Naive thymus-derived CD4-positive, alpha-beta T cell (primary cell): Measurements from ENCODE around the gene BOLA1. TPM values are rescaled to one million over a fixed set of nuclear protein-coding genes. Genes with fewer than 3 reads are reported as not detected.
"Not testable (repeated sequence)": the region's sequence is repeated elsewhere in the genome, so short reads cannot be mapped to it uniquely, and the experiment has no call there.

Experiments used
- ATAC-seq: fragments of 150-1000 bp; cut with Tn5 transposase; 2 replicates; pipeline ENCODE4 v1.10.0; 2021; ENCODE audit warnings: mild to moderate bottlenecking, moderate library complexity
- CTCF ChIA-PET: fragments of 350-600 bp; sonication (Branson Sonifier 250); formaldehyde crosslinking; loops from one replicate; lab custom pipeline; 2021; ENCODE audit warnings: antibody characterized with exemption; lab: Charles Lee
- POLR2A ChIA-PET: fragments of 350-600 bp; sonication (Branson Sonifier 250); formaldehyde crosslinking; loops from one replicate; lab custom pipeline; 2021; ENCODE audit warnings: antibody characterized with exemption, inconsistent platforms; lab: Charles Lee
- DNase-seq, 9 donors: peaks; one replicate each; pipeline versions ENCODE4 v3.0.0 to v3.0.0-alpha.2; 2020 to 2022; ENCODE audit warnings: mixed read lengths in 1 of 9
- H3K27ac ChIP-seq: one replicate; pipeline ENCODE4 v1.7.0; 2013; ENCODE audit warnings: mild to moderate bottlenecking, low read depth, low read length, moderate library complexity
- H3K27me3 ChIP-seq, 2 donors: one replicate each; pipeline ENCODE4 v1.7.0; 2013; ENCODE audit warnings: low read length in 2 of 2, mild to moderate bottlenecking in 2 of 2, moderate library complexity in 2 of 2; ENCODE audit not compliant: control insufficient read depth in 2 of 2, insufficient read depth in 2 of 2
- H3K36me3 ChIP-seq, 3 experiments: 1 replicate in 2 of 3; 2 replicates in 1 of 3; pipeline ENCODE4 v1.7.0; 2013; ENCODE audit warnings: low read length in 3 of 3, mild to moderate bottlenecking in 3 of 3, moderate library complexity in 1 of 3; ENCODE audit not compliant: insufficient read depth in 3 of 3, control insufficient read depth in 2 of 3
- H3K4me1 ChIP-seq, 2 donors: one replicate each; pipeline ENCODE4 v1.7.0; 2013; ENCODE audit warnings: low read length in 2 of 2, mild to moderate bottlenecking in 2 of 2, moderate library complexity in 1 of 2; ENCODE audit not compliant: control insufficient read depth in 2 of 2, insufficient read depth in 2 of 2
- H3K4me3 ChIP-seq: 2 replicates; pipeline ENCODE4 v1.7.0; 2013; ENCODE audit warnings: mild to moderate bottlenecking, low read length
- H3K9me3 ChIP-seq, 3 experiments: 1 replicate in 2 of 3; 2 replicates in 1 of 3; pipeline ENCODE4 v1.7.0; 2013; ENCODE audit warnings: low read length in 3 of 3; ENCODE audit not compliant: control insufficient read depth in 2 of 3
- H3K27ac Mint-ChIP-seq, 9 donors: one replicate each; pipeline ENCODE4 v1.8.0; 2020 to 2022; ENCODE audit warnings: mixed read lengths in 9 of 9, mild to moderate bottlenecking in 8 of 9, moderate library complexity in 5 of 9, inconsistent platforms in 2 of 9
- H3K27me3 Mint-ChIP-seq, 5 donors: one replicate each; pipeline ENCODE4 v1.8.0; 2021 to 2022; ENCODE audit warnings: mixed read lengths in 5 of 5, mild to moderate bottlenecking in 1 of 5
- H3K36me3 Mint-ChIP-seq, 5 donors: one replicate each; pipeline ENCODE4 v1.8.0; 2020 to 2022; ENCODE audit warnings: mixed read lengths in 5 of 5, mild to moderate bottlenecking in 3 of 5, inconsistent platforms in 1 of 5
- H3K4me1 Mint-ChIP-seq, 7 donors: one replicate each; pipeline ENCODE4 v1.8.0; 2020 to 2022; ENCODE audit warnings: mixed read lengths in 7 of 7, mild to moderate bottlenecking in 3 of 7, inconsistent platforms in 1 of 7
- H3K4me3 Mint-ChIP-seq, 10 donors: one replicate each; pipeline ENCODE4 v1.8.0; 2020 to 2022; ENCODE audit warnings: mild to moderate bottlenecking in 10 of 10, mixed read lengths in 10 of 10, moderate library complexity in 6 of 10, inconsistent platforms in 2 of 10
- H3K9me3 Mint-ChIP-seq, 11 donors: one replicate each; pipeline ENCODE4 v1.8.0; 2020 to 2022; ENCODE audit warnings: mixed read lengths in 11 of 11, mild to moderate bottlenecking in 4 of 11, inconsistent platforms in 1 of 11, moderate library complexity in 1 of 11
- intact Hi-C, 2 donors: fragments of 100-400 bp; cut with micrococcal nuclease; formaldehyde crosslinking; loops; one replicate each; pipeline ENCODE4 v1.15.1; 2023
- polyA plus RNA-seq, 2 donors: library from polyadenylated mRNA; unstranded; fragments of 300-500 nt; fragmentation: Illumina TruSeq; gene quantifications; one replicate each; pipeline ENCODE4 v1.2.3, GENCODE V29; 2021
- total RNA-seq, 6 experiments: library from RNA in 5 of 6; stranded (reverse) in 5 of 6; gene quantifications; 1 replicate in 5 of 6; 2 replicates in 1 of 6; pipeline ENCODE4 v1.2.3 and lab custom pipeline; 2021 to 2026

The BOLA1 gene
- total RNA-seq (10 to 100 TPM in 3 of 5 experiments, 1 to 10 TPM in 2; 7.8 to 28.9 (median 18.2) TPM), polyA plus RNA-seq (10 to 100 TPM; 38.2 to 50.9 TPM), total RNA-seq (lab: John Stamatoyannopoulos, UW) (4.0 reads per million, percentile 21 among the genes with 10 or more reads in this experiment)

DNA sequence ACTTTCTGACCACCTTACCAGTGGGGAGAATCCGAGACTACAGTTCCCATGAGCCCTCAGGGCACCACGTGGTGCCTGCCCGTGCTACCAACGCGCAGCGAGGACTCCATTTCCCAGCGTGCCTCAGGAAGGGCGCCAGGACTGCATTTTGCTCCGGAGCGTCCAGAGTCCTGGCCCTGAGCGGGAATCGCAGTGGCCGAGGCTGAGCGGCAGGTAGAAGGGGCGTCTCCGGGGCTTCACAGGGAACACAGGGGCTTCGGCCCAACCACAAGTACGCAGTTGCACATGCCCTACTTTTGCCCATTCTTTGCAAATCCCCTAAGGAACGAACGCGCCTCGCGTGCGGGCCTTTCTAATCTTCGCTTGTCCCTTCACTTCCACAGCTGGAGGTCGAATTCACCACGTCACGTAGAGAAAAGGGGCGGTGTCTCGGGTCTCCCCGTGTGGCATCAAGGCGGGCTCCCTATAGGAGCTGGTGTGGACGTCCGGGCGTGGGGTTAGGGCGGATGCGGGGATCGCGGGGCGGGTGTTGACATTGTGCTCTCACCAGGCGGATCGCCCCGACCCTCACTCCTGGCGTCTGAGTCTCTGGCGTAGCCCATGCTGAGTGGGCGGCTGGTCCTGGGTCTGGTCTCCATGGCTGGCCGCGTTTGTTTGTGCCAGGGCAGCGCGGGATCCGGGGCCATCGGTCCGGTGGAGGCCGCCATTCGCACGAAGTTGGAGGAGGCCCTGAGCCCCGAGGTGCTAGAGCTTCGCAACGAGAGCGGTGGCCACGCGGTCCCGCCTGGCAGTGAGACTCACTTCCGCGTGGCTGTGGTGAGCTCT is at the start of gene BOLA1:
TSS of gene BOLA1 (plus strand) at position 109 of the 825 bp plus-strand sequence. CDS start at position 601, 492 bp downstream.
- ChIA-PET CTCF (no interaction called here), POLR2A (interaction anchor here (0.7 to 10.8 kb wide), 7 partner anchors 13 to 336 kb away, joined by 4 to 214 read pairs (median 5); partner anchors contain the start of gene SF3B4)
- ATAC-seq, result peak; percentile 99
- Histone ChIP-seq H3K27me3 (no peaks in the 10 kb centered on the region), H3K4me3 (peak within 1 kb of the TSS; percentile 91), H3K36me3 (no peaks in the 10 kb centered on the region), H3K27ac (peak within 1 kb of the TSS; percentile 85), H3K4me1 (peaks cover 0 to 6% of the 10 kb centered on the region in 2 donors), H3K9me3 (no peaks in the 10 kb centered on the region)
- intact Hi-C loops, result loop anchor here (1.0 to 10.0 kb wide), 6 partner anchors 11 to 265 kb away; partner anchors contain the start of genes SF3B4 (in 2 of the 2), SV2A (in 2 of the 2) and VPS45 (in 1 of the 2)
- peaks cover 0 to 5% (median 0%) of the 10 kb centered on the region in 11 donors for H3K9me3 Mint-ChIP-seq
- DNase-seq, result peak; percentile 59 to 83 (median 71)
- peaks cover 0 to 7% (median 4%) of the 10 kb centered on the region in 5 donors for H3K36me3 Mint-ChIP-seq
- H3K4me1 Mint-ChIP-seq, result peaks cover 11 to 27% (median 20%) of the 10 kb centered on the region in 7 donors
- H3K27me3 Mint-ChIP-seq, result no peaks in the 10 kb centered on the region
- H3K4me3 Mint-ChIP-seq, result peak within 1 kb of the TSS; percentile 85 to 97 (median 90)
- peak within 1 kb of the TSS; percentile 86 to 96 (median 93) for H3K27ac Mint-ChIP-seq

DNA sequence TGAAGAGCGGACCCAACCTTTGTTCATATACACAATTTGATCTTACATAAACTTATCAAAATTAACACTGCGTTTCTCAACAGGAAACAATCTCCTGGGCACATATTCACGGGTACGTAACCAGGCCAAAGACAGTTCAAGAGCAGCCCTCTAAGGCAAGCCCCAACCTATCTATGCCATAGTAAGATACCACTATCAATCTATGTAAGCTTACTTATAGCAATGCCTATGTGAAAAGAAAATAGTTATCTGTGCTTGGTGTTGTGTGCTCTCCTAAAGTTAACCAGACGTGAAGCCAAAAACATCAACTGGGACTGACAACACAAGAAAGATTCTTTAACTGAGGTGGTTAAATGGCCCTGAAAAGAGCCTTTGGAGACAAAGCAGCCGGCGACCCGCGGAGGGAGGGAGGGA is 49.4 kb upstream of the BOLA1 start:
- Mint-ChIP-seq H3K4me3 (peak overlapping the region; percentile 84 to 95 (median 90)), H3K27ac (peak overlapping the region; percentile 79 to 96 (median 89)), H3K27me3 (no peaks in the 10 kb centered on the region), H3K9me3 (peaks cover 0 to 15% (median 2%) of the 10 kb centered on the region in 11 donors), H3K36me3 (peaks cover 6 to 29% (median 29%) of the 10 kb centered on the region in 5 donors), H3K4me1 (peaks cover 28 to 51% (median 48%) of the 10 kb centered on the region in 7 donors)
- Histone ChIP-seq H3K36me3 (no peaks in the 10 kb centered on the region), H3K27me3 (no peaks in the 10 kb centered on the region), H3K27ac (peak overlapping the region; percentile 79), H3K4me3 (peak overlapping the region; percentile 66), H3K9me3 (no peaks in the 10 kb centered on the region), H3K4me1 (peaks cover 34 to 43% of the 10 kb centered on the region in 2 donors)
- ChIA-PET CTCF (interaction anchor here (0.9 to 1.2 kb wide), 3 partner anchors 31 to 38 kb away, joined by 3 to 5 read pairs (median 4); a partner anchor contains a TSS), POLR2A (interaction anchor here (0.6 to 7.9 kb wide), 11 partner anchors 27 to 383 kb away, joined by 3 to 547 read pairs (median 4); partner anchors contain the start of genes BOLA1, OTUD7B and SF3B4)
- ATAC-seq (no peak), DNase-seq (peak in 6 of 9 donors; percentile 7 to 34 (median 26))
- intact Hi-C loops, result no loop called here

DNA sequence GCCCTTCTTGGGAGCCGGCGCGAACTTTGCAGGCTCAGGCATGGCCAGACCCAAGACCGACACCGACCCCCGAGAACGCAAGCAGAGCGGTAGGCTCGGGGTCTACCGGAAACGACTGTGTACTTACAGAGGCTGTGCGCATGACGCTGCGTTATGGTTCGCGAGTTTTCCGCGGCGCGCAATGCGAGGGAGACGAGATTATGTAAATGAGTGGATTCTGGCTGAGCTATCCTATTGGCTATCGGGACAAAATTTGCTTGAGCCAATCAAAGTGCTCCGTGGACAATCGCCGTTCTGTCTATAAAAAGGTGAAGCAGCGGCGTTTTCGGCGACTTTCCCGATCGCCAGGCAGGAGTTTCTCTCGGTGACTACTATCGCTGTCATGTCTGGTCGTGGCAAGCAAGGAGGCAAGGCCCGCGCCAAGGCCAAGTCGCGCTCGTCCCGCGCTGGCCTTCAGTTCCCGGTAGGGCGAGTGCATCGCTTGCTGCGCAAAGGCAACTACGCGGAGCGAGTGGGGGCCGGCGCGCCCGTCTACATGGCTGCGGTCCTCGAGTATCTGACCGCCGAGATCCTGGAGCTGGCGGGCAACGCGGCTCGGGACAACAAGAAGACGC is 48.5 kb upstream of the BOLA1 start:
- H3K27ac Mint-ChIP-seq, intact Hi-C loops, H3K27ac ChIP-seq, H3K36me3 ChIP-seq, H3K9me3 ChIP-seq, CTCF ChIA-PET, H3K27me3 Mint-ChIP-seq, DNase-seq, H3K27me3 ChIP-seq, H3K4me3 ChIP-seq, H3K4me3 Mint-ChIP-seq: not testable (repeated sequence)
- peaks cover 6 to 24% (median 21%) of the 10 kb centered on the region in 5 donors for H3K36me3 Mint-ChIP-seq
- peak; percentile 82 for ATAC-seq
- H3K4me1 ChIP-seq, result peaks cover 25 to 34% of the 10 kb centered on the region in 2 donors
- POLR2A ChIA-PET, result interaction anchor here (7.9 kb wide), 1 partner anchor 34 kb away, joined by 547 read pairs; a partner anchor contains a TSS
- H3K9me3 Mint-ChIP-seq, result peaks cover 0 to 15% (median under 1%) of the 10 kb centered on the region in 11 donors
- H3K4me1 Mint-ChIP-seq, result peaks cover 19 to 42% (median 39%) of the 10 kb centered on the region in 7 donors

GRCh38 chr1:149851585-149852213 is 47.7 kb upstream of the BOLA1 start:
- intact Hi-C loops, H3K27ac Mint-ChIP-seq, H3K36me3 ChIP-seq, H3K4me3 ChIP-seq, H3K4me3 Mint-ChIP-seq, H3K27me3 Mint-ChIP-seq, H3K27ac ChIP-seq, H3K27me3 ChIP-seq, POLR2A ChIA-PET, CTCF ChIA-PET, DNase-seq, H3K9me3 ChIP-seq: not testable (repeated sequence)
- Mint-ChIP-seq H3K36me3 (peaks cover 6 to 17% (median 16%) of the 10 kb centered on the region in 5 donors), H3K9me3 (peaks cover 0 to 15% (median 0%) of the 10 kb centered on the region in 11 donors), H3K4me1 (peaks cover 15 to 34% (median 31%) of the 10 kb centered on the region in 7 donors)
- H3K4me1 ChIP-seq, result peaks cover 19 to 27% of the 10 kb centered on the region in 2 donors
- peak; percentile 72 for ATAC-seq

DNA sequence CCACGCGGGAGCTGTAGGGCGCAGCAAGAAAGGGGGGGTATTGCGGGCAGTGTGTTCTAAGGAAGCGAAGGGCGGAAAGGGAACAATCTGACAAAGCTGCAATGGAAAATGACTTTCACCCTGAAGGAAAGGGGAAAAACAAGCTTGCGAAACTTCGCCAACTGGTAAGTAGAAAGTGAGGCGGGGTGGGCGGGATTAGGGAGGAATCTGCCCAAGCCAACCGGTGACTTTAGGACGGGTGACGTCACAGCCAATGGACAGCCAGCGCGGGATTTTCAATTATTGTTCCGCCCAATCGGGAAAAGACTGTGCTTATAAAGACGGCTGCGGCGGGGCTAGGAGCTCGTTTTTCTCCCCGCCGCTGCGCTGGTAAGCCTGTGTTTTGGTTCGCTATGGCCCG is 47.1 kb upstream of the BOLA1 start:
- H3K9me3 ChIP-seq, H3K27me3 Mint-ChIP-seq, H3K36me3 ChIP-seq, H3K4me3 ChIP-seq, CTCF ChIA-PET, H3K4me3 Mint-ChIP-seq, H3K27ac ChIP-seq, DNase-seq, H3K27ac Mint-ChIP-seq, intact Hi-C loops, H3K27me3 ChIP-seq, POLR2A ChIA-PET, H3K9me3 Mint-ChIP-seq: not testable (repeated sequence)
- H3K4me1 ChIP-seq, result peaks cover 19 to 22% of the 10 kb centered on the region in 2 donors
- Mint-ChIP-seq H3K36me3 (peaks cover under 1 to 12% (median 10%) of the 10 kb centered on the region in 5 donors), H3K4me1 (peaks cover 11 to 28% (median 26%) of the 10 kb centered on the region in 7 donors)
- ATAC-seq, result peak; percentile 53

DNA sequence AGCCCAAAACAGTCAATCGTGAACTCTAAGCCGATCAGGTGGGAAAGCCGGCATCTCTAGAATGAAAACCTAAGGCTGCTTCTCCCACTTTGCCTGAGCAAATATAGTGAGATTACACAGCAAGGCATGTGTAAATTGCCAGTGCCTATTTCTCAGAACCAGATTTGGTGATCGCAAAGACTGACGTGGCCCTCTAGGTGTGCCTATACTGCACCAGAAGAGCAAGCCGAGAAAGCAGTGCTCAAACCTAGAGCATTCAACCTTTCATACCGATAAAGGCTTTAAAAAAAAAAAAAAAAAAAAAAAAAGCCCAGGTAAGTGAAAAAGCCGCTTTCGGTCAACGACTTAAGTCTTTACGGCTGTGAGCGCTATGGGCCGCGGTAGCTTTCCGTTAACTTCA is 39.1 kb upstream of the BOLA1 start:
- H3K4me1 Mint-ChIP-seq, intact Hi-C loops, H3K9me3 ChIP-seq, DNase-seq, H3K27ac Mint-ChIP-seq, CTCF ChIA-PET, H3K4me3 Mint-ChIP-seq, H3K36me3 Mint-ChIP-seq, H3K27ac ChIP-seq, POLR2A ChIA-PET, H3K4me1 ChIP-seq, H3K27me3 Mint-ChIP-seq, H3K36me3 ChIP-seq, H3K9me3 Mint-ChIP-seq, H3K4me3 ChIP-seq, H3K27me3 ChIP-seq: not testable (repeated sequence)
- peak; percentile 37 for ATAC-seq
